Spleen (tissue), 7 donors: Measurements from ENCODE around the gene ACOD1.

Source experiments
- CTCF ChIP-seq, 11 experiments: fragments of 200-600 bp in 7 of 11; fragments of 450-650 bp in 4 of 11; sonication (generic) in 4 of 11; IDR thresholded peaks in 8 of 11; conservative IDR thresholded peaks in 3 of 11; 1 replicate in 7 of 11; 2 replicates in 4 of 11; pipeline versions ENCODE4 v1.4.0 to v1.8.0; 2016 to 2021; ENCODE audit warnings: antibody characterized with exemption in 11 of 11, inconsistent platforms in 4 of 11, mild to moderate bottlenecking in 1 of 11
- POLR2A ChIP-seq, 3 donors: fragments of 450-650 bp; IDR thresholded peaks; one replicate each; pipeline ENCODE4 v1.5.1; 2017; ENCODE audit warnings: antibody characterized with exemption in 3 of 3, mild to moderate bottlenecking in 1 of 3
- donor health status: DM: no; HTN: no; CAD: no; lungs with moderate emphysema.
- donor health status: DM: no; HTN: no; CAD: no.
- donor health status: DM: no; HTN: no; CAD: no.

- no peak for TF ChIP-seq CTCF (IDR thresholded peaks at IDR 0.05 in 8 of 11, conservative IDR thresholded peaks at IDR 0.05 in 3 of 11)
- TF ChIP-seq POLR2A (IDR thresholded peaks at IDR 0.05) = no peak
Observed at GRCh38 chr13:76913898-76914297, 34.4 kb upstream of the ACOD1 start.
